SK-N-SH (cell line): Measurements from ENCODE around the gene TUBB1. TPM values are rescaled to one million over a fixed set of nuclear protein-coding genes. Genes with fewer than 3 reads are reported as not detected.

Source experiments
- CTCF ChIA-PET: fragments of 300-600, 350-600 bp; formaldehyde crosslinking; extraction: SDS; loops from one replicate; lab custom pipeline; 2021; lab: Yijun Ruan, JAX
- POLR2A ChIA-PET: fragments of 350-600 bp; sonication (Branson Sonifier 250); formaldehyde crosslinking; extraction: SDS; loops from one replicate; lab custom pipeline; 2020; ENCODE audit warnings: antibody characterized with exemption, inconsistent platforms; lab: Yijun Ruan, JAX
- DNase-seq: peaks from one replicate; pipeline ENCODE4 v3.0.0; 2012
- H2AFZ ChIP-seq: fragments of 200-600 bp; sonication (generic); 2 replicates; pipeline ENCODE4 v1.8.1; 2016; ENCODE audit warnings: antibody characterized with exemption, mild to moderate bottlenecking, low read depth
- H3F3A ChIP-seq: fragments of 200-600 bp; sonication (generic); replicated peaks from 2 replicates; pipeline ENCODE3; 2016; ENCODE audit warnings: antibody characterized with exemption, mild to moderate bottlenecking; ENCODE audit not compliant: insufficient read depth
- H3K27ac ChIP-seq, 2 experiments: fragments of 200-500 bp in 1 of 2; fragments of 200-600 bp in 1 of 2; sonication (Bioruptor generic) in 1 of 2; sonication (generic), shearing (Covaris generic) in 1 of 2; 2 replicates each; pipeline versions ENCODE4 v1.5.1 to v1.6.1; 2014 to 2016; ENCODE audit warnings: low read depth in 2 of 2, inconsistent platforms in 1 of 2, low read length in 1 of 2, mild to moderate bottlenecking in 1 of 2, mixed read lengths in 1 of 2
- H3K27me3 ChIP-seq: fragments of 200-600 bp; sonication (generic), shearing (Covaris generic); 2 replicates; pipeline ENCODE4 v1.6.1; 2016; ENCODE audit warnings: mixed run types; ENCODE audit not compliant: insufficient read depth
- H3K36me3 ChIP-seq, 2 experiments: fragments of 200-500 bp in 1 of 2; fragments of 200-600 bp in 1 of 2; sonication (Bioruptor generic) in 1 of 2; sonication (generic) in 1 of 2; replicated peaks in 1 of 2; 2 replicates each; pipeline versions ENCODE3 to v1.5.1; 2014 to 2016; ENCODE audit warnings: low read length in 1 of 2, mild to moderate bottlenecking in 1 of 2; ENCODE audit not compliant: insufficient read depth in 2 of 2, control insufficient read depth in 1 of 2
- H3K4me1 ChIP-seq, 2 experiments: fragments of 200-500 bp in 1 of 2; fragments of 200-600 bp in 1 of 2; sonication (Bioruptor generic) in 1 of 2; sonication (generic), shearing (Covaris generic) in 1 of 2; 2 replicates each; pipeline versions ENCODE4 v1.5.1 to v1.6.1; 2014 to 2016; ENCODE audit warnings: low read depth in 1 of 2, low read length in 1 of 2, mixed run types in 1 of 2; ENCODE audit not compliant: insufficient read depth in 2 of 2, control insufficient read depth in 1 of 2
- H3K4me2 ChIP-seq: fragments of 200-600 bp; sonication (generic), shearing (Covaris generic); 2 replicates; pipeline ENCODE4 v1.6.1; 2017; ENCODE audit warnings: mixed run types
- H3K4me3 ChIP-seq, 2 experiments: fragments of 200-500 bp in 1 of 2; fragments of 200-600 bp in 1 of 2; sonication (Bioruptor generic) in 1 of 2; sonication (generic), shearing (Covaris generic) in 1 of 2; 2 replicates each; pipeline versions ENCODE4 v1.5.1 to v1.8.1; 2014 to 2016; ENCODE audit warnings: low read depth in 2 of 2, inconsistent platforms in 1 of 2, low read length in 1 of 2, mild to moderate bottlenecking in 1 of 2, mixed read lengths in 1 of 2, moderate library complexity in 1 of 2
- H3K79me2 ChIP-seq: fragments of 200-600 bp; sonication (generic); 2 replicates; pipeline ENCODE4 v1.8.1; 2017; ENCODE audit warnings: mild to moderate bottlenecking; ENCODE audit not compliant: insufficient read depth
- H3K9ac ChIP-seq: fragments of 200-600 bp; sonication (generic); 2 replicates; pipeline ENCODE4 v1.6.1; 2017; ENCODE audit warnings: mixed run types
- H3K9me2 ChIP-seq: fragments of 200-600 bp; sonication (generic); 2 replicates; pipeline ENCODE4 v1.6.1; 2017; ENCODE audit warnings: mixed run types
- H3K9me3 ChIP-seq: fragments of 200-600 bp; sonication (generic); 2 replicates; pipeline ENCODE4 v1.6.1; 2017; ENCODE audit warnings: mixed run types, mild to moderate bottlenecking, moderate library complexity
- H4K20me1 ChIP-seq: fragments of 200-600 bp; sonication (generic); 2 replicates; pipeline ENCODE4 v1.6.1; 2017; ENCODE audit warnings: mild to moderate bottlenecking, mixed run types; ENCODE audit not compliant: insufficient read depth
- ELF1 ChIP-seq: IDR thresholded peaks from 2 replicates; pipeline ENCODE4 v1.4.0; 2012
- GATA2 ChIP-seq: sonication (generic); formaldehyde crosslinking; IDR thresholded peaks from 2 replicates; pipeline ENCODE4 v1.5.0; 2020; ENCODE audit warnings: mild to moderate bottlenecking, missing genetic modification reagents
- MEF2A ChIP-seq: IDR thresholded peaks from 2 replicates; pipeline ENCODE4 v1.4.0; 2012; ENCODE audit warnings: low read depth, borderline replicate concordance
- MXI1 ChIP-seq: IDR thresholded peaks from 2 replicates; pipeline ENCODE4 v1.6.1; 2012; ENCODE audit warnings: mild to moderate bottlenecking, low read depth, low read length, improper control_type of control experiment
- NFIC ChIP-seq: IDR thresholded peaks from 2 replicates; pipeline ENCODE4 v1.4.0; 2012; ENCODE audit warnings: borderline replicate concordance
- POLR2AphosphoS5 ChIP-seq: IDR thresholded peaks from 2 replicates; pipeline ENCODE4 v1.6.1; 2012; ENCODE audit warnings: low read depth, low read length
- RAD21 ChIP-seq: IDR thresholded peaks from 2 replicates; pipeline ENCODE4 v1.6.1; 2012; ENCODE audit warnings: mild to moderate bottlenecking, low read length
- RFX5 ChIP-seq: IDR thresholded peaks from 2 replicates; pipeline ENCODE4 v1.6.1; 2012; ENCODE audit warnings: mild to moderate bottlenecking, improper control_type of control experiment, low read length
- RXRA ChIP-seq: IDR thresholded peaks from 2 replicates; pipeline ENCODE4 v1.4.0; 2012; ENCODE audit warnings: low read depth, mild to moderate bottlenecking, borderline replicate concordance
- SIN3A ChIP-seq: IDR thresholded peaks from 2 replicates; pipeline ENCODE4 v1.6.1; 2012; ENCODE audit warnings: low read depth, mild to moderate bottlenecking, low read length, moderate library complexity, borderline replicate concordance
- SMC3 ChIP-seq: IDR thresholded peaks from 2 replicates; pipeline ENCODE4 v1.6.1; 2012; ENCODE audit warnings: low read depth, low read length, improper control_type of control experiment
- TAF1 ChIP-seq: IDR thresholded peaks from 2 replicates; pipeline ENCODE4 v1.6.1; 2012; ENCODE audit warnings: low read depth, mild to moderate bottlenecking, low read length, moderate library complexity, borderline replicate concordance
- TEAD4 ChIP-seq: IDR thresholded peaks from 2 replicates; pipeline ENCODE4 v1.4.0; 2012; ENCODE audit warnings: mild to moderate bottlenecking, borderline replicate concordance; ENCODE audit not compliant: insufficient read depth
- YY1 ChIP-seq: IDR thresholded peaks from 2 replicates; pipeline ENCODE4 v1.4.0; 2012; ENCODE audit warnings: low read depth, mild to moderate bottlenecking
- WGBS: methylation state at CpG from one replicate; pipeline ENCODE4 v1.1.6; 2017; ENCODE audit warnings: low lambda C conversion rate; 5-methylcytosine and 5-hydroxymethylcytosine counted together
- polyA plus RNA-seq, 3 experiments: library from polyadenylated mRNA; depleted of rRNA; stranded (reverse); fragments of >200 nt; gene quantifications; 2 replicates each; pipeline ENCODE4 v1.2.3, GENCODE V29; 2012
- TF ChIP-seq, protein P1 (sequence below): IDR thresholded peaks from 2 replicates; pipeline ENCODE4 v1.4.0; 2012; ENCODE audit warnings: low read depth, borderline replicate concordance
- TF ChIP-seq, protein P2 (sequence below): IDR thresholded peaks from 2 replicates; pipeline ENCODE4 v1.4.0; 2012; ENCODE audit warnings: low read depth, borderline replicate concordance
- TF ChIP-seq, protein P3 (sequence below): fragments of 150-350 bp; IDR thresholded peaks from 2 replicates; pipeline ENCODE4 v1.6.1; 2017; ENCODE audit warnings: antibody characterized with exemption, low read length, low read depth, borderline replicate concordance
- TF ChIP-seq, protein P4 (sequence below): IDR thresholded peaks from 2 replicates; pipeline ENCODE4 v1.6.1; 2012; ENCODE audit warnings: mild to moderate bottlenecking, low read depth, low read length, moderate library complexity

The TUBB1 gene
- polyA plus RNA-seq, 1 of the 3 experiments (the other 2 are of a cell fraction): not detected

- POLR2A ChIA-PET: interaction anchor here (1.0 to 1.5 kb wide), 3 partner anchors 46 to 95 kb away, joined by 3 to 11 read pairs (median 4); partner anchors contain the start of gene ATP5F1E
- DNase-seq: no peak
- Histone ChIP-seq H3K36me3 (peaks cover 40 to 51% of the 10 kb centered on the region in 2 experiments), H3K4me2 (no peak overlapping the region), H3K9me3 (no peaks in the 10 kb centered on the region), H3K9ac (no peak overlapping the region), H2AFZ (no peak overlapping the region), H3K4me1 (peaks cover 9 to 53% of the 10 kb centered on the region in 2 experiments; a peak in 3 of 4 replicates), H4K20me1 (peaks cover 24% of the 10 kb centered on the region), H3K27ac (peak overlapping the region in 1 of 2 experiments; percentile 56; a peak in 2 of 4 replicates), H3K79me2 (peaks cover 56% of the 10 kb centered on the region)
- CTCF ChIA-PET: interaction anchor here (1.0 to 1.5 kb wide), 3 partner anchors 33 to 469 kb away, joined by 3 to 5 read pairs (median 3); no protein-coding TSS in a partner anchor
- TF ChIP-seq MEF2A (no peak), MXI1 (no peak), NFIC (no peak), POLR2AphosphoS5 (no peak), TEAD4 (no peak), RXRA (no peak), GATA2 (CRISPR knock-in tag) (no peak), TAF1 (no peak), SMC3 (no peak), RFX5 (no peak), ELF1 (no peak), SIN3A (no peak), RAD21 (no peak), YY1 (no peak)
- TF ChIP-seq, protein P1, sequence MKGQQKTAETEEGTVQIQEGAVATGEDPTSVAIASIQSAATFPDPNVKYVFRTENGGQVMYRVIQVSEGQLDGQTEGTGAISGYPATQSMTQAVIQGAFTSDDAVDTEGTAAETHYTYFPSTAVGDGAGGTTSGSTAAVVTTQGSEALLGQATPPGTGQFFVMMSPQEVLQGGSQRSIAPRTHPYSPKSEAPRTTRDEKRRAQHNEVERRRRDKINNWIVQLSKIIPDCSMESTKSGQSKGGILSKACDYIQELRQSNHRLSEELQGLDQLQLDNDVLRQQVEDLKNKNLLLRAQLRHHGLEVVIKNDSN: no peak
- TF ChIP-seq, protein P2, sequence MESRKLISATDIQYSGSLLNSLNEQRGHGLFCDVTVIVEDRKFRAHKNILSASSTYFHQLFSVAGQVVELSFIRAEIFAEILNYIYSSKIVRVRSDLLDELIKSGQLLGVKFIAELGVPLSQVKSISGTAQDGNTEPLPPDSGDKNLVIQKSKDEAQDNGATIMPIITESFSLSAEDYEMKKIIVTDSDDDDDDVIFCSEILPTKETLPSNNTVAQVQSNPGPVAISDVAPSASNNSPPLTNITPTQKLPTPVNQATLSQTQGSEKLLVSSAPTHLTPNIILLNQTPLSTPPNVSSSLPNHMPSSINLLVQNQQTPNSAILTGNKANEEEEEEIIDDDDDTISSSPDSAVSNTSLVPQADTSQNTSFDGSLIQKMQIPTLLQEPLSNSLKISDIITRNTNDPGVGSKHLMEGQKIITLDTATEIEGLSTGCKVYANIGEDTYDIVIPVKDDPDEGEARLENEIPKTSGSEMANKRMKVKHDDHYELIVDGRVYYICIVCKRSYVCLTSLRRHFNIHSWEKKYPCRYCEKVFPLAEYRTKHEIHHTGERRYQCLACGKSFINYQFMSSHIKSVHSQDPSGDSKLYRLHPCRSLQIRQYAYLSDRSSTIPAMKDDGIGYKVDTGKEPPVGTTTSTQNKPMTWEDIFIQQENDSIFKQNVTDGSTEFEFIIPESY: no peak
- TF ChIP-seq, protein P3, sequence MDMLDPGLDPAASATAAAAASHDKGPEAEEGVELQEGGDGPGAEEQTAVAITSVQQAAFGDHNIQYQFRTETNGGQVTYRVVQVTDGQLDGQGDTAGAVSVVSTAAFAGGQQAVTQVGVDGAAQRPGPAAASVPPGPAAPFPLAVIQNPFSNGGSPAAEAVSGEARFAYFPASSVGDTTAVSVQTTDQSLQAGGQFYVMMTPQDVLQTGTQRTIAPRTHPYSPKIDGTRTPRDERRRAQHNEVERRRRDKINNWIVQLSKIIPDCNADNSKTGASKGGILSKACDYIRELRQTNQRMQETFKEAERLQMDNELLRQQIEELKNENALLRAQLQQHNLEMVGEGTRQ: no peak
- TF ChIP-seq, protein P4, sequence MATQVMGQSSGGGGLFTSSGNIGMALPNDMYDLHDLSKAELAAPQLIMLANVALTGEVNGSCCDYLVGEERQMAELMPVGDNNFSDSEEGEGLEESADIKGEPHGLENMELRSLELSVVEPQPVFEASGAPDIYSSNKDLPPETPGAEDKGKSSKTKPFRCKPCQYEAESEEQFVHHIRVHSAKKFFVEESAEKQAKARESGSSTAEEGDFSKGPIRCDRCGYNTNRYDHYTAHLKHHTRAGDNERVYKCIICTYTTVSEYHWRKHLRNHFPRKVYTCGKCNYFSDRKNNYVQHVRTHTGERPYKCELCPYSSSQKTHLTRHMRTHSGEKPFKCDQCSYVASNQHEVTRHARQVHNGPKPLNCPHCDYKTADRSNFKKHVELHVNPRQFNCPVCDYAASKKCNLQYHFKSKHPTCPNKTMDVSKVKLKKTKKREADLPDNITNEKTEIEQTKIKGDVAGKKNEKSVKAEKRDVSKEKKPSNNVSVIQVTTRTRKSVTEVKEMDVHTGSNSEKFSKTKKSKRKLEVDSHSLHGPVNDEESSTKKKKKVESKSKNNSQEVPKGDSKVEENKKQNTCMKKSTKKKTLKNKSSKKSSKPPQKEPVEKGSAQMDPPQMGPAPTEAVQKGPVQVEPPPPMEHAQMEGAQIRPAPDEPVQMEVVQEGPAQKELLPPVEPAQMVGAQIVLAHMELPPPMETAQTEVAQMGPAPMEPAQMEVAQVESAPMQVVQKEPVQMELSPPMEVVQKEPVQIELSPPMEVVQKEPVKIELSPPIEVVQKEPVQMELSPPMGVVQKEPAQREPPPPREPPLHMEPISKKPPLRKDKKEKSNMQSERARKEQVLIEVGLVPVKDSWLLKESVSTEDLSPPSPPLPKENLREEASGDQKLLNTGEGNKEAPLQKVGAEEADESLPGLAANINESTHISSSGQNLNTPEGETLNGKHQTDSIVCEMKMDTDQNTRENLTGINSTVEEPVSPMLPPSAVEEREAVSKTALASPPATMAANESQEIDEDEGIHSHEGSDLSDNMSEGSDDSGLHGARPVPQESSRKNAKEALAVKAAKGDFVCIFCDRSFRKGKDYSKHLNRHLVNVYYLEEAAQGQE: no peak
- TF ChIP-seq, all 33 proteins: peak for 0
- WGBS: 73% methylated on average over 9 of the region's 9 CpGs
- Histone ChIP-seq H3K4me3 (no peak overlapping the region), H3F3A (no peaks in the 10 kb centered on the region), H3K27me3 (no peaks in the 10 kb centered on the region), H3K9me2 (no peaks in the 10 kb centered on the region)
Observed at GRCh38 chr20:58986286-58986967, 32.8 kb upstream of the TUBB1 start.
